Activated CD4-positive, alpha-beta T cell treated with anti-CD3 and anti-CD28 coated beads for 1 hour (primary cell): Measurements from ENCODE around the gene TRIM34.
"Not testable (repeated sequence)": the region's sequence is repeated elsewhere in the genome, so short reads cannot be mapped to it uniquely, and the experiment has no call there.

ENCODE experiments used
- DNase-seq: peaks from one replicate; pipeline ENCODE4 v3.0.0-alpha.2; 2020

TRIM34 gene

GRCh38 chr11:5624489-5625279, at the start of gene TRIM34:
Gene TRIM34, plus strand, starts transcription at chr11:5625001. Its CDS starts 7,331 bp downstream, at chr11:5632332.
- DNase-seq: peak; percentile 54

- DNase-seq: no peak
These were observed 49.6 kb upstream of the TRIM34 start for GRCh38 chr11:5575152-5575551.

DNA sequence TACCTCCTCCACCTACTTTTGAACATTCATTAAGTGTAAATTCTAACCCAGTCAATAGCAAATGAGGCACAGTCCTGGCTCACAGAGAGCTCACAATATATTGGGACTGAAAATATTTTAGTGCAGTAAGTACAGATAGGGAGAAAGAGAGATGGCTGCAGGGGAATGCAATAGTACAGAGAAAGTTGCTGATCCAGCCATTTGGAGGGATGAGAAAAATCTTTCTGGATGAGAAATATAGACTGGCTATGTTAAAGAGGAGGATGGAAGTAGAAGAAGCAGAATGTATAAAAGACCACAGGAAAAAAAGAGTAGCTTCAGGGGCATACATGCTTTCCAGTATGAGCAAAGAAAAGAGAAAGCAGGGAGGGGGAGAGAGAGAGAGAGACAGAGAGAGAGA, 47.7 kb upstream of the TRIM34 start:
- DNase-seq: no peak

GRCh38 chr11:5580577-5580976, 44.2 kb upstream of the TRIM34 start, which contains the start of gene OR52B6:
Gene OR52B6, plus strand, starts transcription at chr11:5580877. Its CDS starts 0 bp downstream, at chr11:5580877.
- DNase-seq: no peak

DNA sequence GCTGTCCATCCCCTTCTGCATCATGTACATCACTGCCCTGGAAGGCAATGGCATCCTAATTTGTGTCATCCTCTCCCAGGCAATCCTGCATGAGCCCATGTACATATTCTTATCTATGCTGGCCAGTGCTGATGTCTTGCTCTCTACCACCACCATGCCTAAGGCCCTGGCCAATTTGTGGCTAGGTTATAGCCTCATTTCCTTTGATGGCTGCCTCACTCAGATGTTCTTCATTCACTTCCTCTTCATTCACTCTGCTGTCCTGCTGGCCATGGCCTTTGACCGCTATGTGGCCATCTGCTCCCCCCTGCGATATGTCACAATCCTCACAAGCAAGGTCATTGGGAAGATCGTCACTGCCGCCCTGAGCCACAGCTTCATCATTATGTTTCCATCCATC, 43.8 kb upstream of the TRIM34 start:
- DNase-seq: no peak

GRCh38 chr11:5584458-5584857, 40.3 kb upstream of the TRIM34 start:
- DNase-seq: not testable (repeated sequence)

GRCh38 chr11:5589906-5590305, 34.9 kb upstream of the TRIM34 start:
- DNase-seq: not testable (repeated sequence)

- no peak for DNase-seq
These were observed 33.2 kb upstream of the TRIM34 start for GRCh38 chr11:5591613-5592012.

- DNase-seq: no peak
These were observed 32.2 kb upstream of the TRIM34 start for GRCh38 chr11:5592615-5593014.

GRCh38 chr11:5593146-5593545, 31.7 kb upstream of the TRIM34 start:
- DNase-seq: no peak

DNA sequence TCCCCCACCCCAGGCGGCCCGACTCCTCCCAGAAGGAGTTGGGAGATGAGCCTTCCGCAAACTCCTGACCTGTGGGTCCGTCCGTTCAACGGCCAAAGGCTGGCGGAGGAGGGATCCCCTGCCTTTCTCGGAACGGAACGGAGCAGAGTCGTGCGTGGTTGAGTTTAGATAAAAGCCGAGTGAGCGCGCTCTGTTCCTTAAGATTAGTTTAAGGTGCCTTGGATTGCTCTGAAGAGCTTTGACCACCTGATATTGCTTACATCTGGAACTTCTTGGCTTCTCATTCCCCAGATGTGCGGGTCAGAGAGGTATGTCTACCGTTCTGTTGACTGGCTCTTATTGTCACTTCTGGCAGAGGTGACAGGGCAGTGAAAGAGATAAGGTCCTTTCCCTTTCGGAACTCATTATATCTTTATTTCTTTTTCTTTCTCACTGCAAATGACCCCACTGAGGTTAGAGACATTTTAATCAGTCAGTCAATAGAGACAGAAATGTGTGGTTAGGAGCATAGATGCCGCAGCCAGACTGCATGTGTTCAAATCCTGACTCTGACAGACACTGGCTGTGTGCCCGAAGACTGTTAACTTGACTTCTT, 28.1 kb upstream of the TRIM34 start, which contains the start of gene TRIM6:
TSS of gene TRIM6 (plus strand) at position 31 of the 595 bp plus-strand sequence. CDS start at position 292, 261 bp downstream.
- no peak for DNase-seq

DNA sequence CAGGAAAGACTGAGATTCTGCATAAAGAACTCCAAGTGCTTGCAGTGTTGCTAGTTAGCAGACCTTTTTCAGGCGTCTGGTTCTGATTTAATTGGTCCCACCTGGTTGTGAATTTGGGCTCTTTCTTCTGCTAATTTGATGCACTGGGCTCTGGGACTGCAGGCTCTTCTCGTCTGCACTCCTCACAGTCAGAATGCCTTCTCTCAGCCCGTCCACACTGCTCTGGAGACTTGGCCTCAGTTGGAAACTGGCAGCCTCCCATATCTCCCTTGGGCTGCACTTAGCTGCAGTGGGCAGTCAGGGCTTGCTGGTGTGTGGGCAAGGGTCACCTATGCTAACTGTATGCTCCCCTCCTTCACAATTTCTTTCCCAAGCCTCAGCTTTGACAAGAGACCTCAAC, 26.8 kb upstream of the TRIM34 start:
- DNase-seq: no peak

GRCh38 chr11:5600374-5600851, 24.4 kb upstream of the TRIM34 start:
- DNase-seq: peak; percentile 48

DNA sequence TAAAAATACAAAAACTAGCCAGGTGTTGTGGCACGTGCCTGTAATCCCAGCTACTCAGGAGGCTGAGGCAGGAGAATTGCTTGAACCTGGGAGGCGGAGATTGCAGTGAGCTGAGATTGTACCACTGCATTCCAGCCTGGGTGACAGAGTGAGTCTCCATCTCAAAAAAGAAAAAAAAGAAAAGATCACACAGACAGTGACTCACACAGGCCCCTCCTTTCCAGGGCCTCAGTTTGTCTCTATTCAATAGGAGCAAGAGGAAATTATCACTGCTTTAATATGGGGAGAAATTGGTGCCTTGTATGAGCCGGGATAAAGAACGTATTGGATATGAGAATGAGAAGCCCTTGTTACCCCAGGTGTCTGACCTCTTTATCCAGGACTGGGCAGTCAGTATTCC, 22.0 kb upstream of the TRIM34 start:
- DNase-seq: not testable (repeated sequence)

- no peak for DNase-seq
These were observed 21.5 kb upstream of the TRIM34 start for GRCh38 chr11:5603326-5603725.

DNA sequence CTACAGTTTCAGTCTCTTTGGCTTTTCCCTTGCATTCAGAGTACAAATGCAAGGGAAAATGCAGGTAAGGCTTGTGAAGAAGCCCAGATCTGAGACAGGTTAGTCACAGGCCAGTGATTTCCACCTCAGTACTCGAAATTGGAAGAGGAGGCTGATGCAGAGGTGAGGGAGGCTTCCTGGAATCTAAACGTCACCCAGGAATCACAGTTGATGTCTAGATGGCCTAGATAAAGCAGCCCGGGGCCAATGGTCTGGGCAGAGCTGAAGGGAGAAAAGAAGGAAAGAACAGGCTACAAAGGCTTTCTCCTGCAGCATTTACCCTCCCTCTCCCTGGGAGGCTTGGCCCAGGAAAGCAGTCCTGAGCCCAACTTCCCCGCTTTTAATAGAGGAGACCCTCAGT, 19.9 kb upstream of the TRIM34 start:
- no peak for DNase-seq

GRCh38 chr11:5605849-5606248, 19.0 kb upstream of the TRIM34 start:
- DNase-seq: no peak

DNA sequence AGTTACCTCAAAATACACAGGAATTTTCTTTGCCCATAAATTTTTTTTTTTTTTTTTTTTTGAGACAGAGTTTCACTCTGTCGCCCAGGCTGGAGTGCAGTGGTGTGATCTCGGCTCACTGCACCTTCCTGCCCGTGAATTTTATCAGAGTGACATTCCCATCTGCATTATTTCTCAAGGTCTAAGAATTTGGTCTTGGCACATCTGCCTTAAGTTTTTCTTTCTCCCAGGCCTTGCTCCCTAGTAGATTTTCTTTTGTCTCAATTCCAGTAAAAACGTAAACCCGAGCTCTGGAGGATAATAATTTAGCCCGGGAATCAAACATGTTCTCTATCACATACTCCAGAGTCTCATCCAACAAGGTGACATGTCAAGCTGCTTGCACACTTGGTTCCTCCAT, 16.0 kb upstream of the TRIM34 start:
- DNase-seq: no peak

DNA sequence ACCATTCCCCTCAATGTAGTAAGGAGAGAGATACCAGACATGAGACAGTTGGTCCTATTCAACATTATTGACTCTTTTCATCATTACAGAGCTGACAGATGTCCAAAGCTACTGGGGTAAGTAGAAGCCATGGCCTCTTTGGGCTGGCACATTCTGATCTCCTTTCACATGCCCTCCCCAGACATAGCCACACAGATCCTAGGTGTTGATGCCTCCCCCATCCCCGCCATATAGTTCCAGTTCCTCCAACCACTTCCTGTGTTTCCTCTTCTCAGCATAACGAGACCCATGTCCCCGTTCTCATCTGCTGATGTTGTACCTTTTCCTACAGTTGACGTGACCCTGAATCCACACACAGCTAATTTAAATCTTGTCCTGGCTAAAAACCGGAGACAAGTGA, 14.4 kb upstream of the TRIM34 start:
- DNase-seq: no peak

- no peak for DNase-seq
These were observed 13.2 kb upstream of the TRIM34 start for GRCh38 chr11:5611627-5612026.

- no peak for DNase-seq
These were observed 6.0 kb upstream of the TRIM34 start for GRCh38 chr11:5618807-5619206.

GRCh38 chr11:5620651-5621521, 3.9 kb upstream of the TRIM34 start:
- no peak for DNase-seq

DNA sequence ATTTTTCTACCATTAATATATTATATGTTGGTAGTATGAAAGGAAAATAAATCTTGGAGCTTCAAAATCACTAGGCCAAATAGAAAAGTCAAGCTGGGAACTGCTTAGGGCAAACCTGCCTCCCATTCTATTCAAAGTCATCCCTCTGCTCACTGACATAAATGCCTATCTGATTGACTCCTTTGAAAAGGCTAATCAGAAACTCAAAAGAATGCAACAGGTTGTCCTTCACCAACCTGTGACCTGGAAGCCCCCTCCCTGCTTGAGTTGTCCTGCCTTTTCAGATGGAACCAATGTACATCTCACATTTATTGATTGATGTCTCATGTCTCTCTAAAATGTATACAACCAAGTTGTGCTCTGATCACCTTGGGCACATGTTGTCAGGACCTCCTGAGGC, 3.2 kb upstream of the TRIM34 start:
- no peak for DNase-seq
